ENCODE data around the gene ANAPC15. TPM values are rescaled to one million over a fixed set of nuclear protein-coding genes. Genes with fewer than 3 reads are reported as not detected.
"Not testable (repeated sequence)": the region's sequence is repeated elsewhere in the genome, so short reads cannot be mapped to it uniquely, and the experiment has no call there.

Gene ANAPC15
- total and polyA plus RNA-seq, 2 of the 4 experiments (the other 2 are of a cell fraction), result 66.3 to 84.2 TPM

- no CpG with 5 or more reads among the region's 1 CpG for WGBS, 2 experiments (ENCODE audit: extremely low coverage in 2 of 2, insufficient read length in 1 of 2)
- BruUV-seq (replicated peaks); H3K4me3 ChIP-seq (ENCODE audit: insufficient read depth, low read depth, low read length); H3K9me1 ChIP-seq (ENCODE audit: insufficient read depth, low read length); H4K20me1 ChIP-seq (ENCODE audit: insufficient read depth, low read length); H3K79me1 ChIP-seq (ENCODE audit: low read depth in 1 of 2, low read length in 2 of 2); H3K4me2 ChIP-seq (ENCODE audit: low read depth, low read length); H2AK9ac ChIP-seq (replicated peaks; ENCODE audit: low read depth, low read length, poor library complexity); H3K9me3 ChIP-seq (ENCODE audit: control insufficient read depth, insufficient read depth, low read length); H2BK15ac ChIP-seq (ENCODE audit: low read depth, low read length); H3K36me3 ChIP-seq (ENCODE audit: control insufficient read depth, insufficient read depth, low read length); H3K9ac ChIP-seq (ENCODE audit: low read depth, low read length); in situ Hi-C loops (cut with MboI; ENCODE audit: low sequenced_read_pairs); dilution Hi-C loops (cut with HindIII; ENCODE audit: low sequenced_read_pairs, unreplicated experiment); H3K27me3 ChIP-seq (ENCODE audit: control insufficient read depth, insufficient read depth, low read length); H3K27ac ChIP-seq (ENCODE audit: insufficient read depth, low read length); H3K56ac ChIP-seq (ENCODE audit: extremely low read depth, insufficient read depth, low read length); CTCF ChIA-PET: not testable (repeated sequence)
- peak overlapping the region; percentile 57 for H4K91ac ChIP-seq (ENCODE audit: insufficient read depth, low read depth, low read length)
- peak overlapping the region; percentile 79; the same call in 1 of the 2 replicates for H3K23ac ChIP-seq (ENCODE audit: low read depth, low read length)
- POLR2A ChIA-PET (ENCODE audit: unreplicated experiment), result interaction anchor here (1.0 kb wide), 1 partner anchor 43 kb away, joined by 3 read pairs; no protein-coding TSS in a partner anchor
- peak overlapping the region; percentile 69 to 87; a peak in 3 of 4 replicates for H4K8ac ChIP-seq (ENCODE audit: low read depth in 2 of 2, low read length in 2 of 2)
- peak; percentile 18 for DNase-seq
- peak overlapping the region; percentile 97 for H2BK5ac ChIP-seq (ENCODE audit: low read depth, low read length, poor library complexity, severe bottlenecking)
- H3K18ac ChIP-seq (ENCODE audit: low read depth, low read length), result peak overlapping the region; percentile 71; the same call in 1 of the 2 replicates
- peak overlapping the region; percentile 72 for H2AFZ ChIP-seq (replicated peaks; ENCODE audit: low read length, poor library complexity)
- H2BK120ac ChIP-seq (ENCODE audit: low read depth, low read length), result peak overlapping the region; percentile 93
- peak overlapping the region; percentile 66; the same call in 1 of the 2 replicates for H4K5ac ChIP-seq (ENCODE audit: low read depth, low read length)
- intact Hi-C loops (cut with micrococcal nuclease), result loop anchor here (1.0 kb wide), 1 partner anchor 39 kb away; no protein-coding TSS in a partner anchor
- peak overlapping the region; percentile 78 for H3K4ac ChIP-seq (ENCODE audit: low read depth, low read length)
- peak; percentile 6 for ATAC-seq (ENCODE audit: low read depth)
- peak overlapping the region; percentile 73 for H2AK5ac ChIP-seq (ENCODE audit: low read depth, low read length)
- H2BK20ac ChIP-seq (ENCODE audit: low read depth, low read length), result peak overlapping the region; percentile 94
- peaks cover 11% of the 10 kb centered on the region; the same call in 1 of the 2 replicates for H3K4me1 ChIP-seq (ENCODE audit: control insufficient read depth, insufficient read depth, low read length)
- peak overlapping the region; percentile 81 for H3K14ac ChIP-seq (replicated peaks; ENCODE audit: low read depth, low read length)
These were observed 29.6 kb upstream of the ANAPC15 start for GRCh38 chr11:72142086-72142485.
